Lung (tissue), 12 donors: Measurements from ENCODE around the gene STPG1. TPM values are rescaled to one million over a fixed set of nuclear protein-coding genes. Genes with fewer than 3 reads are reported as not detected.

Source experiments
- ATAC-seq: fragments of 200-7000 bp; cut with Tn5 transposase; one replicate; pipeline ENCODE4 v1.9.1; 2020; ENCODE audit warnings: moderate number of reproducible peaks; ENCODE audit not compliant: insufficient read depth, low FRiP score
- DNase-seq, 3 donors: peaks; one replicate each; pipeline ENCODE4 v3.0.0-alpha.2; 2013 to 2017
- H3K27ac ChIP-seq, 2 donors: one replicate each; pipeline ENCODE4 v1.5.1; 2013; ENCODE audit warnings: mild to moderate bottlenecking in 2 of 2, moderate library complexity in 2 of 2, control low read depth in 1 of 2, inconsistent platforms in 1 of 2, low read depth in 1 of 2, low read length in 1 of 2
- H3K27me3 ChIP-seq, 3 donors: one replicate each; pipeline ENCODE4 v1.5.1; 2013; ENCODE audit warnings: low read length in 2 of 3; ENCODE audit not compliant: control insufficient read depth in 3 of 3, insufficient read depth in 3 of 3
- H3K36me3 ChIP-seq, 4 donors: one replicate each; pipeline ENCODE4 v1.5.1; 2013; ENCODE audit warnings: low read length in 4 of 4, mild to moderate bottlenecking in 1 of 4, moderate library complexity in 1 of 4; ENCODE audit not compliant: control insufficient read depth in 4 of 4, insufficient read depth in 4 of 4
- H3K4me1 ChIP-seq, 5 donors: one replicate each; pipeline ENCODE4 v1.5.1; 2013; ENCODE audit warnings: low read length in 5 of 5, mild to moderate bottlenecking in 2 of 5, moderate library complexity in 1 of 5; ENCODE audit not compliant: control insufficient read depth in 5 of 5, insufficient read depth in 5 of 5
- H3K4me3 ChIP-seq: one replicate; pipeline ENCODE4 v1.5.1; 2013; ENCODE audit warnings: mild to moderate bottlenecking, control low read depth, moderate library complexity
- H3K9ac ChIP-seq, 2 donors: one replicate each; pipeline ENCODE4 v1.5.1; 2013; ENCODE audit warnings: low read length in 2 of 2, control low read depth in 1 of 2; ENCODE audit not compliant: insufficient read depth in 1 of 2
- H3K9me3 ChIP-seq, 4 donors: one replicate each; pipeline ENCODE4 v1.5.1; 2013; ENCODE audit warnings: low read length in 3 of 4, mild to moderate bottlenecking in 1 of 4, moderate library complexity in 1 of 4; ENCODE audit not compliant: control insufficient read depth in 4 of 4, insufficient read depth in 3 of 4
- CTCF ChIP-seq: IDR thresholded peaks from 2 replicates; pipeline ENCODE4 v1.5.1; 2012; ENCODE audit warnings: mild to moderate bottlenecking; ENCODE audit errors: control extremely low read depth, extremely low read depth
- WGBS, 2 donors: extraction: QIAGEN DNeasy Blood & Tissue Kit; methylation state at CpG; one replicate each; pipeline ENCODE4 v1.1.7; 2013; 5-methylcytosine and 5-hydroxymethylcytosine counted together
- polyA plus RNA-seq, 2 donors: library from polyadenylated mRNA; stranded (reverse); fragments of 200-250 nt; gene quantifications; one replicate each; pipeline ENCODE4 v1.2.1, GENCODE V29; 2013
- total RNA-seq, 2 donors: library from RNA; depleted of rRNA in 1 of 2; stranded (reverse); fragments of >200 nt in 1 of 2; gene quantifications; one replicate each; pipeline ENCODE4 v1.2.1, GENCODE V29; 2014 to 2021
- donor health status: control.
- donor health status: control.
- donor health status: Bipolar disorder and iron deficiency.
- donor health status: healthy.
- donor health status: DM: yes; HTN: yes; CAD: no.

The STPG1 gene
- total and polyA plus RNA-seq, 4 donors, result 6.7 to 13.5 (median 9.8) TPM

DNA sequence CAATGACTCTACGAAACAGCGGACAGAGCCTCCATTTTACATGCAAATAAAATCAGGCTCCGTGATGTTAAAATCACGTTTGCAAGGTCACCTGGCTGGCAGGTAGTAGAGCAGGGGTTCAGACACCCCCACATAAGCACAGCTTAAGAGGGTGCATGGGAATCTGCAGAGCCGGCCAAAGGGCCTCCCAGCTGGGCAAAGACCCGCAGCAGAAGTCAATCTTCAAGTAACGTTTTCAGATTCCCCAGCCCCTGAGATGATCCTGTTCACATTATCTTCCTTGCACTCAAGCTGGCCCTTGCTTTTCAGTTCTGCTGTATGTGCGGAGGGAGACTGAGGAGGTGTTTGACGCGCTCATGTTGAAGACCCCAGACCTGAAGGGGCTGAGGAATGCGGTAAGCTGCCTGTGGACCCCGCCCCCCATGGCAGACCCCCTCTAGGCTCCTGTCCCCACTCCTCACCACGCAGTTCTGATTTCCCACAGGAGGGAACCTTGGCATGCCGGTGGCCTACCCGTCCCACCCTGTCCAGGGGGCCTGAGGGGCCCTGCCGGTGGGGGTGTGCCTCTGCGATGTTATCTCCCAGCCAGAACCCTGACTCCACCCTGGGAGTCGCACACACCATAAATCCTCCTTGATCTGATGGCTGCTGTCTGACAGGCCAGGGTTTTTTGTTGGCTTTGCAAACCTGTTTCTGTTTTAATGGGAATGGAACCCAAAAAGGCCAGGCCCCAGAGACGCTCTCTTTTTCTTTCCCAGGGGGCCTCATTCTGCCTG is 66.2 kb downstream of the STPG1 start:
- H3K27ac ChIP-seq, result no peak overlapping the region
- ATAC-seq (no peak), DNase-seq (no peak)
- WGBS, 2 donors, result 84 to 91% methylated on average over 19 of the region's 19 CpGs
- H3K4me1 ChIP-seq, result peaks cover 0 to 2% (median 0%) of the 10 kb centered on the region in 5 donors
- H3K36me3 ChIP-seq, result no peaks in the 10 kb centered on the region
- H3K27me3 ChIP-seq, result no peaks in the 10 kb centered on the region
- no peaks in the 10 kb centered on the region for H3K9me3 ChIP-seq
- no peak for TF ChIP-seq CTCF
- H3K4me3 ChIP-seq, result no peak overlapping the region
- H3K9ac ChIP-seq, result no peak overlapping the region

GRCh38 chr1:24345334-24345733 is 68.2 kb downstream of the STPG1 start:
- WGBS, 2 donors, result 36 to 72% methylated on average over 5 of the region's 5 CpGs
- Histone ChIP-seq H3K4me3 (no peak overlapping the region), H3K27ac (no peak overlapping the region), H3K9me3 (no peaks in the 10 kb centered on the region), H3K4me1 (peaks cover 0 to 2% (median 0%) of the 10 kb centered on the region in 5 donors), H3K27me3 (no peaks in the 10 kb centered on the region), H3K9ac (no peak overlapping the region), H3K36me3 (no peaks in the 10 kb centered on the region)
- no peak for ATAC-seq
- no peak for TF ChIP-seq CTCF
- no peak for DNase-seq

- no peak for ATAC-seq
- no peak for DNase-seq
- WGBS, 2 donors, result 86% methylated on average over 8 of the region's 8 CpGs
- Histone ChIP-seq H3K27ac (no peak overlapping the region), H3K36me3 (no peaks in the 10 kb centered on the region), H3K9ac (no peak overlapping the region), H3K9me3 (no peaks in the 10 kb centered on the region), H3K4me3 (no peak overlapping the region), H3K4me1 (peaks cover 0 to 2% (median 0%) of the 10 kb centered on the region in 5 donors), H3K27me3 (no peaks in the 10 kb centered on the region)
- no peak for TF ChIP-seq CTCF
These were observed 69.4 kb downstream of the STPG1 start for GRCh38 chr1:24344090-24344742.
